Neural cell (in vitro differentiated cells): ENCODE data around the gene GDI1. TPM values are rescaled to one million over a fixed set of nuclear protein-coding genes. Genes with fewer than 3 reads are reported as not detected.
A peak's percentile ranks its signal among the peaks of the same experiment; 100 is the strongest.

Experiments
- H2AFZ ChIP-seq: fragments of 200-600, 300-800 bp; sonication (generic), shearing (Covaris generic); 2 replicates; pipeline ENCODE4 v1.6.0; 2014; ENCODE audit warnings: low read depth, mild to moderate bottlenecking, antibody characterized with exemption, low read length, moderate library complexity
- H3F3A ChIP-seq: fragments of 200-600 bp; shearing (Covaris generic); 2 replicates; pipeline ENCODE4 v1.6.1; 2016; ENCODE audit warnings: mild to moderate bottlenecking, moderate library complexity, mixed read lengths, antibody characterized with exemption, low read length; ENCODE audit not compliant: insufficient read depth, poor library complexity, severe bottlenecking
- H3K27ac ChIP-seq: fragments of 200-600, 300-800 bp; sonication (generic), shearing (Covaris generic); 2 replicates; pipeline ENCODE4 v1.5.1; 2014; ENCODE audit warnings: mild to moderate bottlenecking, low read length, moderate library complexity
- H3K27me3 ChIP-seq: fragments of 300-800, 200-600 bp; sonication (generic), shearing (Covaris generic); 2 replicates; pipeline ENCODE4 v1.6.0; 2014; ENCODE audit warnings: mild to moderate bottlenecking, low read depth, low read length, moderate library complexity; ENCODE audit not compliant: insufficient read depth
- H3K36me3 ChIP-seq: fragments of 300-800, 200-600 bp; sonication (generic), shearing (Covaris generic); 2 replicates; pipeline ENCODE4 v1.5.1; 2014; ENCODE audit warnings: mild to moderate bottlenecking, antibody characterized with exemption, low read length, moderate library complexity; ENCODE audit not compliant: insufficient read depth
- H3K4me2 ChIP-seq: fragments of 300-800, 200-600 bp; sonication (generic), shearing (Covaris generic); 2 replicates; pipeline ENCODE4 v1.6.0; 2014; ENCODE audit warnings: mild to moderate bottlenecking, low read length
- H3K4me3 ChIP-seq: fragments of 300-800, 200-600 bp; sonication (generic), shearing (Covaris generic); 2 replicates; pipeline ENCODE4 v1.5.1; 2014; ENCODE audit warnings: mild to moderate bottlenecking, low read length, moderate library complexity
- H3K79me2 ChIP-seq: fragments of 200-600 bp; shearing (Covaris generic); replicated peaks from 2 replicates; pipeline ENCODE4 v1.6.0; 2014; ENCODE audit warnings: mild to moderate bottlenecking, low read length, moderate library complexity; ENCODE audit not compliant: insufficient read depth
- H3K9ac ChIP-seq: fragments of 300-800, 200-600 bp; sonication (generic), shearing (Covaris generic); 2 replicates; pipeline ENCODE4 v1.6.1; 2016; ENCODE audit warnings: mild to moderate bottlenecking, low read length, mixed read lengths
- H3K9me2 ChIP-seq: fragments of 200-600 bp; shearing (Covaris generic); 2 replicates; pipeline ENCODE4 v1.6.1; 2016; ENCODE audit warnings: mild to moderate bottlenecking, low read length, mixed read lengths; ENCODE audit not compliant: insufficient read depth
- H3K9me3 ChIP-seq: fragments of 200-600, 300-800 bp; sonication (generic), shearing (Covaris generic); 2 replicates; pipeline ENCODE4 v1.6.1; 2016; ENCODE audit warnings: mild to moderate bottlenecking, mixed run types, low read length, moderate library complexity, mixed read lengths
- H4K20me1 ChIP-seq: fragments of 200-600 bp; shearing (Covaris generic); 2 replicates; pipeline ENCODE4 v1.6.1; 2016; ENCODE audit warnings: mild to moderate bottlenecking, mixed run types; ENCODE audit not compliant: insufficient read depth
- CTCF ChIP-seq: fragments of 450-650 bp; IDR thresholded peaks from 2 replicates; pipeline ENCODE4 v1.5.1; 2014; ENCODE audit warnings: antibody characterized with exemption, mild to moderate bottlenecking, moderate library complexity; ENCODE audit not compliant: poor library complexity, severe bottlenecking
- EP300 ChIP-seq: fragments of 450-650 bp; conservative IDR thresholded peaks from 2 replicates; pipeline ENCODE4 v1.6.1; 2014; ENCODE audit warnings: antibody characterized with exemption, mild to moderate bottlenecking, moderate library complexity; ENCODE audit not compliant: poor library complexity, severe bottlenecking
- EZH2 ChIP-seq: fragments of 200-600, 300-800 bp; shearing (Covaris generic), sonication (generic); IDR thresholded peaks from 2 replicates; pipeline ENCODE4 v1.6.1; 2014; ENCODE audit warnings: antibody characterized with exemption, low read length, borderline replicate concordance, mild to moderate bottlenecking; ENCODE audit not compliant: insufficient read depth, poor library complexity, severe bottlenecking
- MXI1 ChIP-seq: fragments of 450-650 bp; conservative IDR thresholded peaks from 2 replicates; pipeline ENCODE4 v1.6.1; 2014; ENCODE audit warnings: antibody characterized with exemption, mild to moderate bottlenecking; ENCODE audit not compliant: poor library complexity, severe bottlenecking
- POLR2AphosphoS5 ChIP-seq: IDR thresholded peaks from 2 replicates; pipeline ENCODE4 v1.6.1; 2012
- RAD21 ChIP-seq: fragments of 450-650 bp; conservative IDR thresholded peaks from 2 replicates; pipeline ENCODE4 v1.6.1; 2014; ENCODE audit warnings: antibody characterized with exemption, mild to moderate bottlenecking, moderate library complexity
- REST ChIP-seq: IDR thresholded peaks from 2 replicates; pipeline ENCODE4 v1.6.1; 2012; ENCODE audit warnings: borderline replicate concordance
- SMC3 ChIP-seq: fragments of 450-650 bp; conservative IDR thresholded peaks from 2 replicates; pipeline ENCODE4 v1.6.1; 2014; ENCODE audit warnings: antibody characterized with exemption, mild to moderate bottlenecking, moderate library complexity; ENCODE audit not compliant: poor library complexity
- TAF1 ChIP-seq: IDR thresholded peaks from 2 replicates; pipeline ENCODE4 v1.6.1; 2012; ENCODE audit warnings: low read depth
- polyA plus RNA-seq: library from polyadenylated mRNA; depleted of rRNA; stranded (reverse); fragments of >200 nt; gene quantifications from 2 replicates; pipeline ENCODE4 v1.2.3, GENCODE V29; 2014

The GDI1 gene
- polyA plus RNA-seq, 1 donor from 2014 or later: 370 TPM

DNA sequence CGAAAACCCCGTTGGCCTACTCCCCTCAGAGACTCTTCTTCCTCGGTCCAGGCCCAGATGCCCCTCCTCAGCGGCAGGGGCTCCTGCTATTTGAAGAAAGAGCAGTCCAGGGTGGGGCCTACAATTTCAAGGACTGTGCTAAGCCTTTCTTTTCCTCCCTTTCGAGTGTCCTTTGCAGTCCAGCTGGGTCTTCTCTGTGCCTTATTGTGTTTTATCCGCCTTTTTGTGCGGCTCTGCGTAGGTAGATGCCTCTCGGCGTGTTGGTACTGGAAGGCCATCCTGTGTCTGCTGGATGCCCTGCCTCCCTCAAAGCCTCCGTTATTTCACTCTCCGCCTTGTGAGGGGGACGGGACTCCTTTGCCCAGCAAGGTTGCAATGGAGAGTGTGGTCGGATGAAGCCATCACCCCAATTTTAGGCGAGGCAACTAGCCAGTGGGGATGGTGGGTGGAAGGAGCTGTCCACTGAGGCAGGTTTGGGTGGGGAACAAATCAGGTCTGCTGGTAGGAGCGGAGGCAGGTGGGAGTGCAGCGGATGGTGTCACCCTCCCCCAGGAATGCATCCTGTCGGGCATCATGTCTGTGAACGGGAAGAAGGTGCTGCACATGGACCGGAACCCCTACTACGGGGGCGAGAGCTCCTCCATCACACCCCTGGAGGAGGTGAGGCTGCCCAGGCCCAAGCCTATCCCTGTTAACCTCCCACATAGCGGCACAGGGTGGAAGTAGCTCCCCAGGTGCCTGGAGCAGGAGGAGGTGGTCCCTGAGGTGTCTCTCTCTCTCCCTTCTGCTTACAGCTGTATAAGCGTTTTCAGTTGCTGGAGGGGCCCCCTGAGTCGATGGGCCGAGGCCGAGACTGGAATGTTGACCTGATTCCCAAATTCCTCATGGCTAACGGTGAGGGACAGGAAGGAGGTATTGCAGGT is 1.3 kb downstream of the GDI1 start:
- no peak for TF ChIP-seq CTCF
- no peak for TF ChIP-seq TAF1
- TF ChIP-seq RAD21: no peak
- no peak for TF ChIP-seq EZH2
- no peak for TF ChIP-seq EP300
- TF ChIP-seq MXI1: no peak
- Histone ChIP-seq H4K20me1 (no peaks in the 10 kb centered on the region), H3F3A (no peaks in the 10 kb centered on the region), H3K4me3 (peak overlapping the region; percentile 80), H2AFZ (no peak overlapping the region), H3K9me2 (no peaks in the 10 kb centered on the region), H3K27me3 (no peaks in the 10 kb centered on the region), H3K36me3 (no peaks in the 10 kb centered on the region), H3K4me2 (peak overlapping the region; percentile 68), H3K79me2 (peaks cover 20% of the 10 kb centered on the region), H3K9ac (peak overlapping the region; percentile 87), H3K9me3 (no peaks in the 10 kb centered on the region), H3K27ac (peak overlapping the region; percentile 81)

- H3K9ac ChIP-seq: no peak overlapping the region
- peaks cover 20% of the 10 kb centered on the region for H3K79me2 ChIP-seq
- H3K9me3 ChIP-seq: no peaks in the 10 kb centered on the region
- no peaks in the 10 kb centered on the region for H4K20me1 ChIP-seq
- no peaks in the 10 kb centered on the region for H3F3A ChIP-seq
- no peaks in the 10 kb centered on the region for H3K9me2 ChIP-seq
- H3K27me3 ChIP-seq: no peaks in the 10 kb centered on the region
- H3K36me3 ChIP-seq: no peaks in the 10 kb centered on the region
- H2AFZ ChIP-seq: no peak overlapping the region
- no peak overlapping the region for H3K27ac ChIP-seq
- H3K4me2 ChIP-seq: no peak overlapping the region
- H3K4me3 ChIP-seq: peak overlapping the region; percentile 13
- TF ChIP-seq POLR2AphosphoS5 (no peak), MXI1 (no peak), TAF1 (no peak), RAD21 (no peak), CTCF (no peak), EZH2 (no peak), EP300 (no peak), REST (no peak), SMC3 (no peak)
Observed at GRCh38 chrX:154439841-154440240, 2.9 kb downstream of the GDI1 start.
